Activated naive CD4-positive, alpha-beta T cell treated with anti-CD3 and anti-CD28 coated beads, Interleukin-2, amount 10 ng/mL, durations not matched to agents 5 hours and 36 hours (primary cell): ENCODE results near the gene CDPF1. TPM values are rescaled to one million over a fixed set of nuclear protein-coding genes. Genes with fewer than 3 reads are reported as not detected.

Source experiments
- total RNA-seq, 2 experiments: library from RNA; stranded (reverse); gene quantifications; one replicate each; pipeline ENCODE4 v1.2.3, GENCODE V29; 2021

CDPF1 gene, protein sequence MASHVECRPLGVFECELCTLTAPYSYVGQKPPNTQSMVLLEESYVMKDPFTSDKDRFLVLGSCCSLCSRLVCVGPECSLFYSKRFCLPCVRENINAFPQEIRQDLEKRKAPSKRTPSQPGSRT
- 10 to 100 TPM in 1 of 2 experiments, 1 to 10 TPM in 1; 8.8 to 10.8 TPM for total RNA-seq

DNA sequence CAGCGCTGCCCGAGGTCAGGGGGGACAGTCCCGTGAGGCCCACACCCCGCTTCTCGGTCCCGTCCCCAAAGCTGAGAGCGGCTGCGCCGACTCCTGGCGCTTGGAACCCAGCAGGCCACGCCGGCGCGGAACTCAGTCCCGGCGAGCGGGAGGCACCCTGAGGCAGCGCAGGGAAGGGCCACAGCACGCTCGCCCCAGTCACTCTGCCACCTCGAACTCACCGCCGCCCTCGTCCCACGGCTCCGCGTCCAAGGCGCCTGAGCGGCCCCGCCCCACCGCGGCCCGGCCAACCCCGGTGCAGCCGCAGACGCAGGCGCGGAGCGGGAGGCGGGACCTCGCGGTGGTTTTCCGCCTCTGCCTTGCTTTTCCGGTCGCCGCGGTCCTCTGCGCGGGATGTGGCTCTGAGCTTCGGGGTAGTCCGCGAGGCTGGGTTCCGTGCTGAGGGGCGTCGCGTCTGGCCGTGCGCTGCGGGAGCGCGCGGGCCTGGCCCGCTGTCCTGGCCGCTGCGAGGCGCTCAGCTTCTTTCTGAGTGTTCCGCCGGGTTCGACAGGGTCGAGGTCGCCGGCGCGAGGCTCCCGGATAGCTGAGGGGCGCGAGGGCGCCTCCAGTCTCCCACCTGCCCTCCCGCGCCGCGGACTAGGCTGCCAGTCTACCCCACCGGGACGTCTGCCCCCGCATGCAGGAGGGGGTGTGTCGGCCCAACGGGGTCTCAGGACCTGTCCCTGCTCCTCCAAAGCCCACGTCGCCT lies at the start of gene CDPF1:
Gene CDPF1 (minus strand): TSS at position 259 of the 748 bp plus-strand sequence. CDS start 2,009 bp downstream, outside the sequence.

DNA sequence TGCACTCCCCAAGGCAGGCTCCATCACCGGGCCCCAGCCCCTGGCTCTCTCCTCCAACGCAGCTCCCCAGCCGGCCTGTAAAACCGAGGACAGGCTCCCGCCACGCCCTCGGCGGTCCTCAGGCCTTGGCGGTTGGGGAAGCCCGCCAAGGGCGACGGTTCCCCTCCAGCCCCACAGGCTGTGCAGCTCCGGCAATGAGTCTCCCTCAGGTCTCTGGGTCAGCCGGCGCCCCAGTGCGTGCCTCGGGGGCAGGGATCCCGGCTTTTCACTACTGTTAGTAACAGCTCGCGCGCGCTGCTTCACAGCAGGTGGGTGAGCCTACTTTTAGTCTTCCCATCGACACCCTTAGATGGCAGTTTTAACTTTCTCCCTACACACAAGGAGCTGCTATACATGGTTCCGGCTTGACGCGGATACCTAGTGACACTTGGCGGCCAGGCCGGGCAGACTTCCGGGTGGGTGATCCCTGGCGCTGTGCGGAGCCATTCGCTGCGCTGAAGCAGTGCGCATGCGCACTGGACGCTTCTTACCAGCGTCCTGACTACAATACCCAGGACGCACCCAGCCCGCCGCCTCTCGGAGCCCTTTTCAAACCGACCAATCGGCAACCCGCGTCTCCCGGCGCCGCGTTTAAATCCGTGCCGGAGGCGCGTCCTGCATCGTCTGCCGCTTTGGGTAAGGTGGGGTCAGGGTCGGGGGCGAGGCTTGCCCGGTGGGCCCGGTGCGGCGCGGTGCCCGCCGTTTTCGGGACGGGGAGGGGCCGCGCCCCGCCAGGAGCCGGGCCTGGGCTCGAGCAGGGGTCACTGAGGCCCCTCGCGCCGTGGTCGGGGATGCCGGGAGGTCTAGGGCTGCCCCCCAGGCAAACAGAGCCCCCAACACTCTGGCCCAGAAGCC lies 46.4 kb upstream of the CDPF1 start, which contains the start of gene GTSE1:
Gene GTSE1 (plus strand): TSS at position 614 of the 894 bp plus-strand sequence. CDS start 531 bp downstream, outside the sequence.

DNA sequence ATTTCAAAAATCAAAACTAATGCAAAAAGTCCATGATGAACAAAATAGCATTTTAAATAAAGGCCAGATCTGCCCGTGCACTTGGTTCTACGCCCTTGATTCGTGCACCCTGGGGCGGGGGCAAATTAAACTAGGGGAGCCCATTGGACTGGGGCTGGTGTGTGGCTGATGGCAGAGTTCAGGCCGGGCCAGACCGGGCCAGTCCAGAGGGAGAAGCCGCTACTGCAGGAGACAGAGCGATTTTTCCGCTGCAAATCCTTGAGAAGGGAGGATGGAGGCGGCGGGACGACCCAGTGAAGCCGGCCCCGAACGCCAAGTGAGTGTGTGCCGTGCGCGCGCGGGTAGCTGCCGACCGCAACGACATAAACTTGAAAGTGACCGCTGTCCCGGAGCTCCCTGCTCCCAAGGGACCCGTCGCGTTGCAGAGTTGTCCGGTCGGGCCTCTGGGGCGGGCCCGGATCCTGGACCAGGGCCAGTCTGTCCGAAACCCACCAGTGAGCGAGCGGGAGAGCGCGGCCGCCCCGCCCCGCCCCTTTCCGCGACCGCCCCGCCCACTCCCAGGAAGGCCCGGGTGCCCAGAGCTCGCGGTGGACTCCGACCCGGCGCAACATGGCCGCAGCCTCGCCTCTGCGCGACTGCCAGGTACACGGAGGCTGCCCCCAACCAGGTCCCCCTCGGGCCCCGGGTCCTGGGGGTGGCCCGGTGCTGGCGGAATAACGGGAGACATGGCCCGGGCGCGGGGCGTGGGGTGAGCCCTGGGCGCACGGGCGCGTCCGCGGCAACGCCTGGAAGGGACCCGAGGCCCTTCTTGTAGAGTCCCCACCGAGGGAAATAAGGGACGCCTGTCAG lies 17.6 kb upstream of the CDPF1 start, which contains the start of gene TTC38:
Gene TTC38 (plus strand): TSS at position 578 of the 849 bp plus-strand sequence. CDS start 32 bp downstream, at position 610.

DNA sequence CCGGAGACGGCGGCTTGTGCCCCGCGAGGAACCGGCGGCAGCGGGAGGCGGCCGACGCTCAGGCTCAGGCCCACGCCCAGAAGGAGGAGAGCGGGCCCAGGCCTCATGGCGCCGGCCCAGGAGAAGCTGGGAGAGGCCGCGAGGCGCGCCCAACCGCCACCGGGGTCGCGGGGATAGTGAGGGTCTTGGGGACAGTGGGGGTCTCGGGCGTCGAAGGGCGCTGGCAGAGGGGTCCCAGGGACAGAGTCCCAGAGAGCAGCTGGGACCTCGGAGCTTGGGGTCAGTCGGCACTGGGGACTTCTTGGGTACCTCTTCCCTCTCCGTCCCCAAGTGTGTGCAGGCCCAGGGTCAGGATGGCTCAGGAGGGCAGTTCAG lies 13.1 kb upstream of the CDPF1 start, which contains the start of gene PKDREJ:
Gene PKDREJ (minus strand): TSS at position 128 of the 375 bp plus-strand sequence. CDS start 21 bp downstream, at position 107.

Other genes starting within 250 kb of the CDPF1 start
- gene PPARA, start 99.8 kb downstream of the CDPF1 start, total RNA-seq, result 10 to 100 TPM; 14.1 to 14.2 TPM
- gene PKDREJ, start 13.1 kb upstream of the CDPF1 start, total RNA-seq, result not detected
- 1 to 10 TPM; 8.0 to 9.9 TPM for gene TTC38, start 17.7 kb upstream of the CDPF1 start, total RNA-seq
- 10 to 100 TPM; 63.6 to 64.7 TPM for gene GTSE1, start 46.6 kb upstream of the CDPF1 start, total RNA-seq
- 10 to 100 TPM; 62.8 to 68.6 TPM for gene TRMU, start 85.4 kb upstream of the CDPF1 start, total RNA-seq